Stimulated activated CD8-positive, alpha-beta memory T cell treated with anti-CD3 and anti-CD28 coated beads, Interleukin-2, amount 100 ng/mL, for 1 hour (primary cell): ENCODE data around the gene ZNF317.

ENCODE experiments used
- DNase-seq, 2 donors: peaks; one replicate each; pipeline ENCODE4 v3.0.0-alpha.2; 2020; ENCODE audit warnings: low read depth in 2 of 2

ZNF317 gene

DNA sequence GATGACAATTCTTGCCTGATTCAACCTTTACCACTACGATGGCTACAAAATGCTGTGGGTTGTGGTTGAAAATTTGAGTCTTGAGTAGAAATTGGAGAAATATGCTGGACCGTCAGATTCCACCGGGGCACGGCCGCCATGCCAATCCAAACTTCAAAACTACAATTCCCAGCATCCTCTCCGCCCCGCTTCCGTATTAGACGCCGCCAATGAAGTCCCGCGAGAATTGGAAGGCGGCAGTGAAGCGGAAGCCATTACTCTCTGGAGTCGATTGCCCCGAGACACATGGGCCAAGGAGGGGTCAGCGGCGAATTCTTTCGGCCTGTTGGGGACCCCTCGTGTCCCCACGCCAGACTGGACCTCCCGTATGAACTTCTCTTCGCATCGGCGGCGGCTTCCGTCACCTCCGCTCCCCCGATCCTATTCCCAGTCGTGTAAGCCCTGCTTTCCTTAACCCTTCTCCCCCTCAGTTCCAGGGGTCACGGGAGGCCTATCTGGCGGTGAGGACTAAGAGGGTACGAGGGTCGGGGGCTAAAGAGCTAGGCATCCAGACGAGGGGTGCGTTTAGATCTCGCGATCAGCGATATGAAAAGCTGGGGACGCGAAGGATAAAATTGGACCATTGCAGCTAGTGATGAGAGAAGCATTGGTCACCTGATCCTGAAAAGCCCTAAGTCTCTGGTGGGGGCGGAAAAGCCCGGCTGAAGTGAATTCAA lies at the start of gene ZNF317:
TSS of gene ZNF317 (plus strand) at position 239 of the 716 bp plus-strand sequence. CDS start 15,620 bp downstream, outside the sequence.
- peak; percentile 69 to 78 for DNase-seq

- DNase-seq: no peak
Measured at GRCh38 chr19:9107375-9107774, 32.8 kb upstream of the ZNF317 start, which contains the start of gene OR7G2. OR7G2 (minus strand) TSS chr19:9107475; CDS start chr19:9103243, 4,232 bp downstream.

DNA sequence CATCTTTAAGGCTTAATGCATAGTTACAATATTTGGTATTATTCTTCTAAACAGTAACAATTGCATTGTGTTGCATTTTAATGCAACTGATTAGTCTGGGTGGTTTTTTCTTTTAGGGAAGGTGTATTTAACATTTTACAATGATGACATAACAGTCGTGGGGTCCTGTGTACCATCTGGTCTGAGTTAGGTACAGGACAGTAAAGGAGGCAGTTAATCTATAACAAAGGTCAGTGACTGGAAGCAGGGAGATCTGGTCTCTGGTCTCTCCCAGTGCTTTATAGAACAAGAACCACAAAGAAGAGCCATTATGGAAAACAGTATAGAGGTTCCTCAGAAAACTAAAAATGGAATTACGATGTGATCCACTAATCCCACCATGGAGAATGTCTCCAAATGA lies 30.2 kb upstream of the ZNF317 start:
- DNase-seq: no peak

DNA sequence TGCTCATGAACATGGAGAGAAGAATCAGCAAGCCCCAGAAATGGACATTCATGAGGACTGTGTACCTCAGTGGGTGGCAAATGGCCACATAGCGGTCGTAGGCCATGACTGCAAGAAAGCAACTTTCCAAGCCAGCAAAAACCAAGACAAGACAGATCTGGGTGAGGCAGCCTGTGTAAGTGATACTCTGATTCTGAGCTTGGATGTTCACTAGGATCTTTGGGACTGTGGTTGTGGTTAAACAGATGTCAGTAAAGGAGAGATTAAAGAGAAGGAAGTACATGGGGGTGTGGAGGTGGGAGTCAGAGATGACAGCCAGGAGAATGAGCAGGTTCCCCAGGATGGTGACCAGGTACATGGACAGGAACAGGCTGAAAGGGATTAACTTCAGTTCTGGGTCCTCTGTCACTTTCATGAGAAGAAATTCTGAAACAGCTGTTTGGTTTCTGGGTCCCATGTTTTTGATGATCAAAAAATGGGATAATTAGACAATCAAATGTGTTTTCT lies 24.8 kb upstream of the ZNF317 start, which contains the start of gene OR7G1:
TSS of gene OR7G1 (minus strand) at position 457 of the 507 bp plus-strand sequence. CDS start at position 457, 0 bp downstream.
- no peak for DNase-seq

DNA sequence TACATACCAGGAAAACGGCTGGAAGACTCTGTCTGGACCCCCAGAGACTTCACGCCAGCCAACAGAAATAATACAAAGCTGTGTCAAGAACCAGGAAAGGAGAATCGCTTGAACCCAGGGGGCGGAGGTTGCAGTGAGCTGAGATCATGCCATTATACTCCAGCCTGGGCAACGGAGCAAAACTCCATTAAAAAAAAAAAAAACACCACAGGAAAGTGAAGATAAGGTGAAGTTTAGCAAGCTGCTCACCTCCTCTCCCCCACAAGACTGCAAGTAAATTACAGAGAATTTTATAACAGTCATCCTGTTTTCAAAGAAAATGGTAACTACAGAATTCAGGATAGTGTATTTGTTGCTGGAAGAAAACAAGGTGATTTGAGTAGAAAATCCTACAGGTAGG lies 23.6 kb upstream of the ZNF317 start:
- no peak for DNase-seq

GRCh38 chr19:9126900-9127405 lies 13.2 kb upstream of the ZNF317 start, which contains the start of gene OR7G3:
OR7G3 (minus strand) TSS chr19:9126950; CDS start chr19:9126950, 0 bp downstream.
- no peak for DNase-seq

DNA sequence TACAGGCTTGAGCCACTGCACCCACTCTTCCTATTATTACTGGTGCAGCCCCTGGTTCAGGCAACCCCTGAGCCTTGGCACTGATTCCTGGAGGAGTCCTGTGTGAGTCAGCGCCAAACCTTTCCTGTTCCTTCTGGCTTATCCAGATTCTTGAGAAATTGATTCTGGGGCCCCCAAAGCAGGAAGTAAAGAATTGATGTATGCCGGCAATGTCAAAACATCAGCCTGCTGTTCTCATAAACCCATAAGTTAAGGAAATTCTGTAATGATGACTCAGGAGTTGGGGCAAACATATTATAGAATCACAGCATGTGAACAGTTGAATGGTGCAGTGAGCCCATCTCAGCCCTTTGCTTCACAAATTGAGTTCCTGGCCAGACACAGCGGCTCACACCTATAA lies 12.0 kb upstream of the ZNF317 start:
- no peak for DNase-seq

DNA sequence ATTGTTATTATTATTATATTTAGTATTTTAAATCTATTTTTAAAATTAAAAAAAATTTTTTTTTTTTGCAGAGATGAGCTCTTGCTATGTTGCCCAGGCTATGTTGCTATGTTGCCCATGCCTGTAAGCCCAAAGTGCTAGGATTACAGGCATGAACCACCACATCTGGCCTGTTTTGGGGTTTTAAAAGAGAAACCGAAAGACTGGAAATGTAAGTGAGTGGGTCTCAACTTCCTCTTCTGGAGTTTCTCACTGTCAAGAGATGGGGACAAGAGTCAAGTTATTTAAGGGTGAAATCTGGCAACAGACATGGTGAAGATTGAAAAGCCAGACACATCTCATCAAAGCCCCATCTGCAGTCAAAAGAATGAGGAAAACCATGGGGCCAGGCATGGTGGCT lies 9.2 kb upstream of the ZNF317 start:
- DNase-seq: no peak

DNA sequence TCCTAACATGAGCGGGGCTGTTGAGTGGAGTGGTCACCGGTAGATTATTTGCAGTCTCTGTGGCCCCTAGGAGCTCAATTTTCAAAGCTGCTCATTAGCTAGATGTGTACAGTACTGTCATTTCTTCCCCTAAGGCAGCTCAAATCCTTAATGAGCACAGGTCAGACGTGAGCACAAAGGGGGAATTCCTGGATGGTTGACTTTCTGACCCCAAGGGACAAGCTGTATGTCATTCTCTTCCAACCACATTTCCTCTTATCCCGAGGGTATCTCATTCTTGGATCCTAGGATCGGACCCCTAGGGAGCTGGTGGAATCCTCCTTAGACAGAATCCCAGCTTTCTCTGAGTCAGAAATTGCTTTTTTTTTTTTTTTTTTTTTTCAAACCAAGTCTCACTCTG lies 7.8 kb upstream of the ZNF317 start:
- DNase-seq: no peak

DNA sequence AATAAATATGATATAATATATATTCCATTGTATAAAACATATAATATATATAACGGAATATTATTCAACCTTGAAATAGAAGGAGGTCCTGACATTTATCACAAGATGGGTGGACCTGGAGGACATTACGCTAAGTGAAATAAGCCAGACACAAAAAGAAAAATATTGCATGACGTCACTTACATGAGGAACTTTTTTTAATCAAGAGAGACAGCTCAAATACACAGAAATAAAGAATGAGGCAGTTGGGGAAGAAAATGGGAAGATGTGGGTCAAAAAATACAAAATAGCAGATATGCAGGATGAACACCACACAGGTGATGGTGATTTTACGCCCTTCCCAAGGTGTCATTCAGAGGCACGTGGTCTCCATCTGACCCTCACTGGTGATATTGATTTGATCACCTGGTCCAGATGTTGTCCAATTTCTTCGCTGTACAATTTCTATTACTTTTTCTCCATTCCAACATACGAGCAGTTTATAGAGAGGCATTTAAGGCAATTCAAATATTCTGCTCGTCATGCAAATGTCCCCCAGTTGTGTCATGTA lies 513 bp upstream of the ZNF317 start:
- DNase-seq: no peak

DNA sequence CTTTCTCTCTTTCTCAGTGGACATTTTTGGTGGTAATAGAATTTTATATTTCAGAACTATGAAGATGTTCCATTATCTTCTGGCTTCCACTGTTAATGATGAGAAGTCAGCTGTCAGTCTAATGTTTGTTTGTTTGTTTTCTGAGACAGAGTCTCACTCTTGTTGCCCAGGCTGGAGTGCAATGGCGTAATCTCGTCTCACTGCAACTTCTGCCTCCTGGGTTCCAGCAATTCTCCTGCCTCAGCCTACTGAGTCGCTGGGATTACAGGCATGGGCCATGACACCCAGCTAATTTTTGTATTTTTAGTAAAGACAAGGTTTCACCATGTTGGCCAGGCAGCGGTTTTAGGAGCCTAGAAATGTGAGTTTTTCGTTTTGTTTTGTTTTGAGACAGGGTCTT lies 4.7 kb downstream of the ZNF317 start:
- DNase-seq: no peak

DNA sequence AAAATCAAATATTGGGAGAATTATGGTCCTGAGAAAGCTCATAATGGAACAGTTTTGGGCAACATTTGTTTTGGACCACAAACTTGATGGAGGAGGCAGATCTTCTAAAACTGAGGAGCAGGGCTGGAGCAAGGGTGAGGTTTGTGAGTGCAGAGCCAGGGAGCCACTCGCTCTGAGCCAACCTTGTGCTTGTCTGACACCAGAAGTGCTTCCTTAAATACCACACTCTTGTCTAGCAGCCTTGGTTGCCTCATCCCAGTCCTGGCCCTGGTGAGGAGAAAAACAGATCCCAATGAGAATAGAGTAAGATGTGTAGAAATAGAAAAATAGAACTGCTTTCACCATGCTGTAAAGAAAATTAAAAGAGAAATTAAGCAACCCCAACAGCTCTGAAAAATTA lies 6.7 kb downstream of the ZNF317 start:
- no peak for DNase-seq

DNA sequence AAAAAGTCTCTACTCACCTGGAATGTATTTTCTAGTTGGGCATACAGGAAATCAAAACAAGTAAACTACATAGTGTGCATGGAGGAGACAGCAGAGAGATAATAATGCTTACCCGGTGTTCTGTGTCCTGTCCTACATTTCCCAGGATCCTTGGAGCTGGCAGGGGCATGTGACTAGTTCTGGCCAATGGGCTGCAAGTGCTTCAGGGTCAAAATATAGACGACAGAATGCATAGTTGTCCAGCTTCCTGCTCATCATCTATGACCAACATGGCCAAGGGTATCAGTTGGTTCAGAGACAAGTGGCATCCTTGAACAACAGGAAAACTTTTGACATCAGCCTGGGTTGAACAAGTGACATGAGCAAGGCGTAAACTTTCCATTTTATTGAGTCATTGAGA lies 8.5 kb downstream of the ZNF317 start:
- no peak for DNase-seq

DNA sequence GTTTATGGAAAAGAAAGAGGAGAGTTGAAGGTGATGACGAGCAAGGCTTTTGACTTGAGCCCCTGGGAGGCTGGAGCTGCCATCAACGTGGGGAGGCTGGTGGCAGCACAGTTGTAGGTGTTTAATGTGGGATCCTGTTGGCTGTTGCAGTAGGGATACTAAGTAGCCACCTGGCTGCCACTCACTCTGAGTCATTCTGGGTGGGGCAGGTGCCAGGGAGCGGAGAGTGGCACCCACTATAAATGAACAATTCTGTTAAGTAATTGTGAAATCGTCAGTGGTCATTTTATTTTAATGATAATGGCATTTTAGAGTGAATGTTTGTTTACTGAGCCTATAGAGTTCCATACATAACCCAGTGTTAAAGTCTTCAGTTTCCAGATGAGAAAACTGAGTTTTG lies 9.8 kb downstream of the ZNF317 start:
- DNase-seq: no peak

- no peak for DNase-seq
Measured at GRCh38 chr19:9150650-9151049, 10.5 kb downstream of the ZNF317 start.

DNA sequence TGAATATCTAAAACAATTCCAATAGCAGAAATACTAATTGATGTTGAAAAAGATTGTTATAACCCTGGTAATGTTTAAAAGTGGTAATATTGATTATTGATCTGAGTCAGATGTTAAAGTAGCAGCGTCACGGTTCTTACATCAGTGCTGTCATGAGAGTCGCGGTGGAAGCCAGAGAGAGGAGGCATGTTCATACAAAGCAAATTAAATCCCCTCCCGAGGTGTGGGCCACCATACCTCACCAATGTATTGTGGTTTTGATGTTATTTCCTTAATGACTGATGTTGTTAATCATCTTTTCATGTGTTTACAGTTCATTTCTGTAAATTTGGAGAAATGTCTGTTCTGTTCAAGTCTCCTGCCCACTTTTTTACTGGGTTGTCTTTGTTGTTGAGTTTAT lies 11.2 kb downstream of the ZNF317 start:
- no peak for DNase-seq

DNA sequence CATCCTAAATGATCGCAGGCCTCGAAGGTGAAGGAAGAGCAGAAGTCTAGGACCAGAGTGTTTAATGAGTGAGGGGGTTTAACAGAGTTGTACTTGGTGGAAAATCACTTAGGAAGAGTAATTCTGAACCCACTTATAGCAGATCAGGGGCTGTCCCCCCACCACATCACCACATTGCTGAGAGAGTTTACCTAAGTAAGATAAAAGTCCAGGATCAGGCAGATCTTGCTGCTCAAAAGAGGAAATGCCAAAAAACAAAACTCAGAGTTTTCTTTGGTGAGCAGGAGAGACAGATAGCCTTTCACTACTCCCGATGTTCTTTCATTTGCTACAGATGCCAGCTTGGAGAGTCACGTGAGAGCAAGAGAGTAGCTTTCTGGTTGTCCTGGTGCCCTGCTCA lies 15.4 kb downstream of the ZNF317 start:
- no peak for DNase-seq

GRCh38 chr19:9156304-9156703 lies 16.1 kb downstream of the ZNF317 start:
- no peak for DNase-seq

DNA sequence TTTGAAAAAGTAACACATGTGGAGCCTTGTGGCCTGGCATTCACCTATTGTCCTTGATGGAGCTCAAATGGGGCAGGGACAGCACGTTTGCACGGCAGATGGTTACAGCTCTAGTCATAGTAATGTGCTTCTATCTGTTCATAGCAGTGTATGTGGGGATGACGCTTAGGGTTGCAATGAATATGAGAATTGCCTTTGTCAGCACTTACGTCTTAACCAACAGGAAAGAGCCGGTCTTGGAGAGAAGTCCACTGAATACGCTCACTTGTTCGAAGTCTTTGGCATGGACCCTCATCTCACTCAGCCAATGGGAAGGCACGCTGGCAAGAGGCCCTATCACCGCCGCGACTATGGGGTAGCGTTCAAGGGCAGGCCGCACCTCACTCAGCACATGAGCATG lies 19.7 kb downstream of the ZNF317 start:
- no peak for DNase-seq

DNA sequence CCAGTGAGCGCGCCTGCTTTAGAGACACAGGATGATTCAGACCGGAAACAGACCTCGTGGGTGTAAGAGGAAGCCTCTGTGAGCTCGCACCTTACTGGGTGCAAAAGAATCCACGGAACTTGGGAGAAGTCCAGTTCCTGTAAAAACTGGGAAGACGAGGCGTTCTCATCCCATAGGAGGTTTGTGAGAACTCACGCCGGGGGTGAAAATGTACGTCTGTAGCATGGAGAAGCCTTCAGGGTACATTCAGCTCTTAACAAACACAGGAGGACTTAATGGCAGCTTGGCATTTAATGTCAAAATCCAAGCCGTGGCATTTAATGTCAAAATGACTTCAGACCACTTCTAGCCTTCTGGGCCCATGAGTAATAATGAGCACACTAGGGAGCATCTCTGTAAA lies 21.2 kb downstream of the ZNF317 start:
- DNase-seq: no peak

DNA sequence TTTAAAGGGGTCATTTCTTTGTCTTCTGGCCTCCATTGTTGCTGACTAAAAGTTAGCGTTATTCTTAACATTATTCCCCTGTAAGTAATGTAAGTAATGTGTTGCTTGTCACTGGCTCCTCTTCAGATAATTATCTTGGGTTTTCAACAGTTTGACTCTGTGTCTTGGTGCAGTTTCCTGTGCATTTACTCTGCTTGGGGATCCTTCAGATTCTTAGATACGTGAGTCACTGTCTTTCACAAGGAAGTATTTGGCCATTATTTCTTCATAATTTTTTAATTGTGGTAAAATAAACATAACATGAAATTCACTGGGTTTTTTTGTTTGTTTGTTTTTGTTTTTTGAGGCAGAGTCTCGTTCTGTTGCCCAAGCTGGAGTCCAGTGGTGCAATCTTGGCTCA lies 25.1 kb downstream of the ZNF317 start:
- DNase-seq: no peak

GRCh38 chr19:9166846-9167245 lies 26.6 kb downstream of the ZNF317 start:
- DNase-seq: no peak

DNA sequence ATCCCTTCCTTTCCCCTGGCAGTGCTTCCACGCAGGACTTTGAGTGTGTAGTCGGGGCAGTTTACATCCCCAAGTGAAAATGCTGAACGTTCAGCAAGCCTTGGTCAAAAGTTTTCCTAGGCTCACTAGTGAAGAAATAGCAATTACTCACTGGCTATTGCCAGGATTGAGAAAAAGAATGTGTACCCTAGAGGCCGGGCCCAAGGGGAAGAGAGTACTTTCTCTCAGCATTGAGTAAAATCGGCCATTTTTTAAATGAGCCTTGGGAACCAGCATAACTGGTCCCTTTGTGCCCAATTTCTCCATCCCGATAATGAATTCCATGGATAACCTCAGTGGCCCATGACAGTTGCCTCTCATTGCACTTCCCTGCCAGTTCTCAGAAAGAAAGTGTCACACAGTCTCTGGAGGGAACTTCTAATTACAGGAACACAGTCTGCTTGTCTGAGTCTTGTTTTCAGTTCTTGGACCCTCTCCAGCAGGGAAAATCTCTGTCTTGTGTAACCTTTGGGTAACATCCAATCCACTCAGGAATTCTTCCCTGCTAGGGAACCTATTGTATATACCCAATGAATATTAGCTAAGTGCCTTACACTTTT lies 31.3 kb downstream of the ZNF317 start:
- no peak for DNase-seq
